ENCODE data around the gene IGF2.
"Not testable (repeated sequence)": the region's sequence is repeated elsewhere in the genome, so short reads cannot be mapped to it uniquely, and the experiment has no call there.

Gene IGF2

DNA sequence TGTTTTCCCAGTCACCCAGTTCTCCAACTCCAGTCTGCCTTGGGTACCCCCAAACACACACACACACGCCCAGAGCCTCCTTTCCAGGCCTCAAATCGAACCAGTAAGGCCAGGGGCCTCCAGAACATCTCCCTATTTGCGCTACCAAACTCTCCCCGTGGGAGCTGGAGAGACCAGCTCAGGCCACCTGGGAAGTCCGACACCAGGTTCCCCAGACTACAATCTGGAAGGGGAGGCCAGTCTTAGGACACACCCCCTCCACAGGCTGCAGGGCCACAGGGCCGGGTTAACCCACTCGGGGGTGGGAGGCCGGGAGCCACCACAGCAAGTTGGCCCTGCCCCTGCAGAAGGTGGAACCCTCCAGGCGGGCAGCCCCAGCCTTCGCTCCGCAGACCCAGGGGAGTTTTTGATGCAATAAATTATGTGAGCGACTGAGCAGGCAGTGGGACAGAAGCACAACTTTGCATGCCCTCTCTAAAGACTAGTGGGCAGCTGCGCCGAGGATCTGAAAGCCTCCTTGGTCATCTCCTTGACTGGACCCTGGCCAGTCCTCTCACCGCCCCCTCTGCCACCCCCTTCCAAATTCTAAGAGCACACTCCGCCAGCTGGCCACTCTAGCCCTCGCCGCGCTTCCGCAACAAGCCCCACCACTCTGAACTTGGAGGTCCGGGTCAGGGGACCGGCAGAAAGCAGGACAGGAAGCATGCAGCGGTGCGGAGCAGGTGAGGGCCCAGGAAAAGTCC, 2.8 kb downstream of the IGF2 start:
- no peak for DNase-seq

DNA sequence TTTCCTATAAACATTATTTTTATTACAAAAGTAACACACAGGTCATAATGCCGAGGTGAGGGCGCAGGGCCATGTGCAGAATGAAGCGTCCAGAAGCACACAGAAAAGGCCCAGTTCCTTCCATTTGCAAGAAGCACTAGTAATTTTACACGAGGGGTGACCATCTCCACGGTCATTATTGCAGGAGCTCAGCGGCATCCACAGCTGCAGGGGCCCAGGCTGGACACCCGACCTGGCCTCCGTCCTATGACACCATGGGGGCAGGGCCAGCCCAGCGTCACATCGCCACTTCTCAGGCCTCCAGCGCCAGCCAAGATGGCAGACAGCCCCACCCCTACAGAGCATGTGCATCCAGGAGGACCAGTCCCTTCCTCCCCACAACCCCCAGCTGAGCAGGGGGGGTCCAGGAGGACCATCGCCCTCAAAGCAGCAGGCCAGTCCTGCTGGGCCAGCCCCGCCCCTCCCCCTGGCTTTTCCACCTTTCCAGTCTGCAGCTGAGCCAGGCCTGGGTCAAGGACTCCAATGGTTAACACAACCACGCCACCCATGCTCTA, 3.5 kb downstream of the IGF2 start:
- no peak for DNase-seq

DNA sequence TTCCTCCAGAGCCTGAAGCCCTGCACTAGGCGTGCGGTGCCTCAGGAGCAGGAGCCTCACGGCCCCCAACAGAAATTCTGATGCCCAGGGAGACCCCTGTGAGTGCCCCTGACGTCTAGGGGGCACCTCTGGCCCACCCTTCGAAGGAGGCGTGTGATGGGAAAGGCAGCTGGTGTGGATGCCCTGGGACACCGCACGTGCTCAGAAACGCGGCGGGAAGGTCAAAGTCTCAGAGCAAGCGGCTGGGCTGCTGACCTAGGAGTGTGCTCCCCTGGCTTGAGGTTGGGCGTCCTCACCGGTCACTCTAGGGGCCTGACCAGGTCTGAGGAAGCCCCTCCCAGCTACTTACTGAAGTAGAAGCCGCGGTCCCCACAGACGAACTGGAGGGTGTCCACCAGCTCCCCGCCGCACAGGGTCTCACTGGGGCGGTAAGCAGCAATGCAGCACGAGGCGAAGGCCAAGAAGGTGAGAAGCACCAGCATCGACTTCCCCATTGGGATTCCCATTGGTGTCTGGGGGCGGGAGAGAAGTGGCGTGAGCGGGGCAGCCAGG, 4.1 kb downstream of the IGF2 start:
- no peak for DNase-seq

DNA sequence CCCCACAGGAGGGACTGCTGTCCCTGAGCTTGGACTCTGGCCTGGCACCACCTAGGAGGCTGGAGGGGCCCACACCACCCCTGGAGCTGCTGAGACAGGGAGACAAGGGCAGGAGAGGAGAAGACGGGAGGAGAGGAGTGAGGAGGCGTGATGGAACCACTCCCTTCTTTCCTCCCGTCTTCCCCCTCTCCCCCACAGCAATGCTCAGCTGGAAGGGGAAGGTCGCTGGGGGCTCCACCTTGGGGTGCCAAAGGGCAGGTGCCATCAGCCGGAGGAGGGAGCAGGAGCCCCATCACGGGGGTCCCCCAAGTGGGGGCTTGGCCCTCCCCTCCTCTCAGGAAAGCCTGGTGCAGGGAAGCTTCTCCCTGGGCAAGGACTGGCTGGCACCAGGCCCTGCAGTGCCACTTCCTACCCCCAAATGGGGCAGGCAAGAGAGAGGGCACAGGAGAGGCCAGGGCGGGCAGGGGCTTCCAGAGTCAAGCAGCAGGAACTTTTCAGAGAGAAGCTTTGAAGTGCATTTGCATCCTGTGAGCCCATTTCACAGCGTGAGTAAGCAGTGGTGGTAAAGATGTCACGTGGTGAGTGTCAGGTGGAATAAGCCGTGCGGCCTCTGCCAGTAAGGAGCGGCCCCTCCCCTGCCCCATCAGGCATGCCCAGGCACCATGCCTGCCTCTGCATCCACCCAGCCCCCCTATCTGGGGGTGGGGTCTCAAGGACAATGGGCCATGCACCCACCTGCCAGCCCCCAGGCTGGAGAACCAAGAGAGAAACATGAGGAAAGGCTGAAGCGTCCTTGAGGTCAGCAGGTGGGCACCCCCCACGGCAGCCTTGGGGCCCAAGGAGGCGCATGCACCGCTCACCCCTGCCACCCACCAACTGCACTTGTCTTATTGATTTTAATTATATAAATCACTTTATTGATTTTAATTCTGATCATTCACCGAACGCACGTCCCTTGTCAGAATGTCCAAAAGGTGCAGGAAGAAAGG, 4.9 kb downstream of the IGF2 start:
- DNase-seq = no peak

DNA sequence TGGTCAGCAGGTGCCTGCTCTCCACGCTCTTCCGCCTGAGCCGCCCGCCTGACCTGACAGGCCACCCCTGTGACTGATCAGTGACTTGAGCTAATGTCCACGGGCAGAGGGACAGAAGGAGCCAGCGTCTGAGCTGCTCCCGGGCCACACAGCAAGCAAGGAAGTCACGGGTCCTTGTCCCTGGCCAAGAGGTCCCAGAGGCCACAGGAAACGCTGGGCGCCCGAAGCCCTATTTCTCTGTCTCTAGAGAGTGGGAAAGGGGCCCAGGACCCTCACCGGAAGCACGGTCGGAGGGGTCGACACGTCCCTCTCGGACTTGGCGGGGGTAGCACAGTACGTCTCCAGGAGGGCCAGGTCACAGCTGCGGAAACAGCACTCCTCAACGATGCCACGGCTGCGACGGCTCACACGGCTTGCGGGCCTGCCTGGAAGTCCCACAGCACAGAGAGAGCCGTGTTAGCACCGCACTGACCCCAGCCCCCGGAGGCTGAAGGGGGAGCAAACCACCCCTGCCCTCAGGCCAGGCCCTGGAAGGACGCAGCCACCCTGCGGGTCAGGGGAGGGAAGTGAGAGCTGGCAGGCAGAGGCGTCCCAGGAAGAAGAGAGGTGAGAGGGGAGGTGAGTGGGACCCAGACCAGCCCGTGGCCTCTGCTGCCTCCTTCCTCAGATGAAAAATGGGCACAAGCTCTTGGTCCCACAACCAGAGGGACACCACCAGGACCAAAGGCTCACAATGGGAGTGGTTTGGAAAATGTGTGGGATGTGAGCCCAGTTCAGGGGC, 5.8 kb downstream of the IGF2 start:
- no peak for DNase-seq

DNA sequence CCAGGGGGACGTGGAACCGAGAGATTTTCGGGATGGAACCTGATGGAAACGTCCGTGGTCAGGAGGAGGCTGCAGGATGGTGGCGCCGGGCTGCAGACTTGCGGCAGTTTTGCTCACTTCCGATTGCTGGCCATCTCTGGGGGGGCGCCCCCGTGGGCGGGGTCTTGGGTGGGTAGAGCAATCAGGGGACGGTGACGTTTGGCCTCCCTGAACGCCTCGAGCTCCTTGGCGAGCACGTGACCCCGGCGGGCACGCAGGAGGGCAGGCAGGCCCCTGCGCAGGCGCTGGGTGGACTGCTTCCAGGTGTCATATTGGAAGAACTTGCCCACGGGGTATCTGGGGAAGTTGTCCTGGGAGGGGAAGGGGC, 6.3 kb downstream of the IGF2 start:
- no peak for DNase-seq

DNA sequence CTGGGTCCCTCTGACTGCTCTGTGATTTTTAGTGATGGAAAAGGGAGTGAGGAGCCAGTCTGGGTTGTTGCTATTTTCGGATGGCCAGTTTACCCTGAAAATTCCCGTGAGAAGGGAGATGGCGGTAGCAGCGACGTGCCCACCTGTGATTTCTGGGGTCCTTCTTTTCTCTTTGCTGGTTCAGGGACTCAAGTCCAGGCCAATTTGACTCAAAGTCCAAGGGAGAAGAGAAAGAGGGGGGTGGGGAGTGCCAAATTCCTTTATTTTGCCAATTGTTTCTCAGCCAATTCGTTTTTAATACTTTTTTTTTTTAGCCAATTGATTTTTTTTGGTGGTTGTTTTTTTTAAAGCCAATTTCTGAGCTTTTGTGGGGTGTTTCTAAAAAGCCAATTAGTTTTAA, 6.9 kb downstream of the IGF2 start:
- no peak for DNase-seq

DNA sequence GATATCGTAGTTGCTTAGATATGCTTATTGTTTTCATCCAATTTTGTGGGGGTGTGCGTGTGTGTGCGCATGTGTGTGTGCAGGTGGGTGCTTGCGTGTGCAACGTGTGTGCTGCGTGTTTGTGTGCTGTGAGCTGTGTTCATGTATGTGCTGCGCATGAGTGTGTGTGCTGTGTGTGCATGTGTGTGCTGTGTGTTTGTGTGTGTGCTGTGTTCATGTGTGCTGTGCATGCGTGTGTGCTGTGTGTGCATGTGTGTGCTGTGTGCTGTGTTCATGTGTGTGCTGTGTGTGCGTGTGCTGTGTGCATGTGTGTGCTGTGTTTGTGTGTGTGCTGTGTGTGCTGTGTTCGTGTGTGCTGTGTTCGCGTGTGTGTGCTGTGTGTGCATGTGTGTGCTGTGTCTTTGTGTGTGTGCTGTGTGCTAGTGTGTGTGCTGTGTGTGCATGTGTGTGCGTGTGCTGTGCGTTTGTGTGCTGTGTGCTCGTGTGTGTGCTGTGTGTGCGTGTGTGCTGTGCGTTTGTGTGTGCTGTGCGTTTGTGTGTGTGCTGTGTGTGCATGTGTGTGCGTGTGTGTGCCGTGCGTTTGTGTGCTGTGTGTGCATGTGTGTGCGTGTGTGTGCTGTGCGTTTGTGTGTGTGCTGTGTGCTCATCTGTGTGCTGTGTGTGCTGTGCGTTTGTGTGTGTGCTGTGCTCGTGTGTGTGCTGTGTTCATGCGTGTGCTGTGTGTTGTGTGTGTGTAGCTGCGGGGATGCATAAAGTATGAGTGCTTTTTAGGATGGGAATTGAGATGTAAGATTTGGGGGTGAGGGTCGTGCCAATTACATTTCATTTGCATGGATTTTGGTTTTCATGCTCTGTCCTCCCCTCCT, 7.6 kb downstream of the IGF2 start:
- DNase-seq = no peak

DNA sequence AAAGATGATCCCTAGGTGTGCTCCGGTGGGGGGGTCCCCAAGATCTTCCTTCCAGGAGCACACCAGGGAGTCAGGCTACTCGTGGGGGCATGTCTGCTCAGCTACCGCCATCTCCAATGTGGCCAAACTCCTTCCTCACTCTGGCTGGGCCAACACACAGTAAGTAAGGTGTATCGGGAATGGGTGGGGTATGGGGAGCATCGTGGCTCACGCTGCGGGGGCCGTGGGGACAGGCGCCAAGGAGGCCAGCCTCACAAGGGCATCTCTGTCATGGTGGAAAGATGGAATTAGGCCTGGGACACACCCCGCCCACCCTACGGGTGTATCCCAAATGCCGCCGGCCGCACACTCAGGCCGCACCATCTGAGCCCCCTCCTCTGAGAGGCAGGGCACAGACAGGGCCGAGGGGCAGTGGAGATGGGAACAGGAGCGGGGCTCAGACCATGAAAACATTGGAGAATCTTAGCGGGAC, 8.3 kb downstream of the IGF2 start:
- no peak for DNase-seq

DNA sequence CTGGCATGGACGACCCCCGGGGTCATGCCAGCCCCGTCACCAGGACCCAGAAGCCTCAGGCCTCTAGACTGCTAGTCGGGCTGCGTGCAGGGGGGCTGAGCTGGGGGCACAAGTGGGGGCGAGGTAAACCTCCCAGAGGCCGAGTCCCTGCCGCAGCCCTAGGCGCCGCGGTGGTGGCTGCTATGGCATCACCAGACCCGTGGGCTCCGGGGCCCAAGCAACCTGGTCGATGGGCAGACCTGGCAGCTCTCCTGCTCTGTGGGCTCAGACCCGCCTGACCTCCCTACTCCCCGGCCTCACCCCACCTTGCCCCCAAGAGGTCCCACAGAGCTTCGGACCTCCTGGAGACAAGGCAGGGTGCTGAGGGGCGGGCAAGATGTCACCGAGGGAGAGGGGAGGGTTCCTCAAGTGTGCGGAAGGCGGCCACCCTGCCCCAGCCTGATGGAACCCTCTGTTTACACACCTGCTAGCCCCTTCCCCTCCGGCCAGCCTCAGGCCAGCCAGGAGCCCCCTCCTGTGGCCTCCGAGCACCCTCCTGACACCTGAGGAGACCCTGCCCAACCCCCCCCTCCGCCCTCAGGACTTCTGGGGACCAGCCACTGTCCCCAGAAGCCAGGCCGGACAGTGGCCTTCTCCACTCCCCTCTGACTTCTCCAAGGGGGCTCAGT, 9.4 kb downstream of the IGF2 start:
- DNase-seq = no peak

DNA sequence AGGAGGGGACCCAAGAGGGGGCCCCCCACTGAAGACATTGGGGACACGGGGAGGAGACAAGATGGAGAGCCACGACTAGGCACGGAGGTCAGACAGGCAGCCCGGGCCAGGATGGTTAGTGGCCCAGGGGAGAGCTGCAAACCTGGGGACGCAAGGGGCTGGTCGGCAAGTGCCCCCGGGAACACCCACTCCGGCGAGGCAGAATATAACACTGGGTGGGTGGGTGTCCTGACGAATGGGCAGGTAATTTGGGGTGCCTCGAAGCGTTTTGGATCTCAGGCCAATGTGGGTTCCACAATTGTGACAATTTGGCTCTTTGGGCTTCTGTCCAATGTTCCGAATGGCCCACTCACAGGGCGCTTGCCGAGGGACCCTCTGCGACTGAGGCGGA, 9.9 kb downstream of the IGF2 start:
- DNase-seq = no peak

DNA sequence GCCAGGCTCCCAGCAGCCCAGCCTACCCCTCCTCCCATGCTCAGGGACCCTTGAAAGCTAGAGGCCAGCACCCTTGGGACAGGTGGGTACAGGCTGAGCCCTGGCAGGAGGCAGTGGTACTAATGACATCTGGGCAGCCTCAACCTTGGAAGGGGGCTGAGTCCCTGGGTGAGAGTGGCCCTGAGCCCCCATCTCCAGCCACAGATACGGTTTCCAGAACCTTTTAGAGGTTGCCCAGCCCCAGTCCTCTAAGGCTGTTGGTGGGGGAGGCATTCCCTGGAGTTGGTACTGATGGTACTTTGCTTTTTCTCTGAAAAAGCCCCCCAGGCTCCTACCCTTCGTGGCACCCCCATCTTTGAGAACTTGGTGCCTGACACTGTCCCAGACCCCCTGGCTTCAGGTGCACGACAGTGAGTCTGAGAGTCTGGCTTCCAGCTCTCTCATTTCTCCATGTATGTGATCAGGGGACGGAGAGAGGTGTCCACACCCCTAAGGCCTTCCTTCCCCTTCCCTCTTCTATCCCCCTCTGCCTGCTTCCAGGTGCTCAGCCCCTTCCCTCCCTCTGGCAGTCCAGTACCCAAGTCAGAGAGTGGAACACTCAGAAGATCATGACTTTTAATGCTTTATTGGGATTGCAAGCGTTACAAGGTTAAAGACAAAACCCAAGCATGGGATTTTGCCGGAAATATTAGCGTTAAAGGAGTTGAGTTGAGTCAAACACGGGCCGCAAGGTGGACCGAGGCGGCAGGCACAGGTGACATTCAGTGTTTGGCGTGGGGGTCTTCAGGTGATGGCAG, 10.5 kb downstream of the IGF2 start:
- DNase-seq = no peak

DNA sequence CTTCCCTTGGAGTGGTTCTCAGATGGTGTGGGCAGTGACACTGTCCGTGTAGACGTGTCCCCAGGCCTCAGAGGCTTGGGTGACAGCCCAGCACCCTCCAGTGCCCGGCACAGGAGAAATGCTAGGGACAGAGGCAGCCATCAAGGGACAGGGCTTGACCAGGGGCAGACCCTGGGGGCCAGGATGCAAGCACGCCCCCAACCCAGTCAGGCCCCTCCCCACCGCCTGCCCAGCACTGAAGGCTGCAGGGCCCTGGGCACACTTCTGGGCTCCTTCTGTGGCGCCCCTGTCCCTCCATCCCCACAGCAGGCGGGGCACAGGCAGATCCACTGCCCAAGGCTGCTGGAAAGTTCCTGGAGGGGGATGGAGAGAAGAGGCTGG, 11.1 kb downstream of the IGF2 start:
- no peak for DNase-seq

DNA sequence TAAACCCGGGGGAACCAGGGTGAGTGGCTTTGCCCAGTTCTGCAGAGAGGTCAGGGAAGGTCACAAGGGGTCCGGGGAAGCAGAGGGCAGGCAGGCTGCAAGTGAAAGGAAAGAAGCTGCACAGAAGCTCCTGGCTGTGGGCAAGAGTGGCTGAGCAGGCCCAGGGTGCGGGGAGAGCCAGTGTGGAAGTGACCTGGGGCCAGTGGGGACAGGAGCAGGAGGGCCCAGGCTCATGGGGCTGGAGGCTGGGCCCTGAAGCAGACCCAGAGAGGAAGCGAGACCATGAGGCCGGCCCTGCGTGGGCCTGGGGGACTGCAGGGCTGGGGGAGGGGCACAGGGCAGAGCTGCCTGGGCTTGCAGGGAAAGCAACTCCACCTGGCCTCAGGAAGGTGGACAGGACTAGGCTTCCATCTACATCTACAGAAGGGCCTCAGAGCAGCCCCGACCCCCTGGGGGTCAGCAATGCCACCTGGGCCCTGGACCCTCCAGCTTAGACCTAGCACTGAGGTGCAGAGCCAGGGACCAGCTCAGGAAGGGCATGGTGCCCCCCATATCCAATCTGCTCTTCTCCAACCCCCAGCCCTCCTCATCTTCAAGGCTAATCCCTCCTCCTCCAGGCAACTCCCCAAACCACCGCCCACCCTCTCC, 11.6 kb downstream of the IGF2 start:
- DNase-seq = no peak

DNA sequence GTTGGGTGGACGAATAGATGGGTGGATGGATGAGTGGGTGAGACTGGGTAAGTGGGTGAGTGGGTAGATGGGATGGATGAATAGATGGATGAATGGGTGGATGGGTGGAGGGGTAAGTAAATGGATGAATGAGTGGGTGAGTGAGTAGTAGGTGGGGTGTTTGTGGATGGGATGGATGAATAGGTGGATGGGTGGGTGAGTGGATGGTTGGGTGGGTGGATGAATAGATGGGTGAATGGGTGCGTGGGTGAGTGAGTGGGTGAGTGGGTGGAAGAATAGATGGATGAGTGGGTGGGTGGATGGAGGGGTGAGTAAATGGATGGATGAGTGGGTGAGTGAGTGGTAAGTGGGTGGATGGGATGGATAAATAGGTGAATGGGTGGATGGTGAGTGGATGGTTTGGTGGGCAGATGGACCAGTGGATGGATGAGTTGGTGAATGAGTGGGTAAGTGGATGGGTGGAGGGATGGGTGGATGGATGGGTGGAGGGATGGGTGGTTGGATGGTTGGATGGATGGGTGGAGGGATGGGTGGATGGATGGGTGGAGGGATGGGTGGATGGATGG, 12.6 kb downstream of the IGF2 start:
- no peak for DNase-seq

DNA sequence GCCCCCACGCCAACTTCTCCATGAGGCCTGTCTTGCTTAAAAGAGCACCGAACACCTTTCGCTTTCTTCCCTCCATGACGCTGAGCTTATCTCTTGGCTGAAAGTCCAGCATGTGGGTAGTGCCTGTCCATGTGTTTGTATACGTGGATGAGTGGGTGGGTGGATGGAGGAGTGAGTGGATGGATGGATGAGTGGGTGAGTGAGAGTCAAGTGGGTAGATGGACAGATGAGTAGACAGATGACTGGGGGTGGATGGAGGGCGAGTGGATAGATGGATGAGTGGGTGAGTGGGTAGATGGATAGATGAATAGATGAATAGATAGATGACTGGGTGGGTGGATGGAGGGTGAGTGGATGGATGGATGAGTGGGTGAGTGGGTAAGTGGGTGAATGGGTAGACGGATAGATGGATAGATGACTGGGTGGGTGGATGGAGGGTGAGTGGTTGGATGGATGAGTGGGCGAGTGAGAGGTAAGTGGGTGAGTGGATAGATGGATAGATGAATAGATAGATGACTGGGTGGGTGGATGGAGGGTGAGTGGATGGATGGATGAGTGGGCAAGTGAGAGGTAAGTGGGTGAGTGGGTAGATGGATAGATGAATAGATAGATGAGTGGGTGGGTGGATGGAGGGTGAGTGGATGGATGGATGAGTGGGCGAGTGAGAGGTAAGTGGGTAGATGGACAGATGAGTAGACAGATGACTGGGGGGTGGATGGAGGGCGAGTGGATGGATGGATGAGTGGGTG, 14.3 kb downstream of the IGF2 start:
- DNase-seq = not testable (repeated sequence)

DNA sequence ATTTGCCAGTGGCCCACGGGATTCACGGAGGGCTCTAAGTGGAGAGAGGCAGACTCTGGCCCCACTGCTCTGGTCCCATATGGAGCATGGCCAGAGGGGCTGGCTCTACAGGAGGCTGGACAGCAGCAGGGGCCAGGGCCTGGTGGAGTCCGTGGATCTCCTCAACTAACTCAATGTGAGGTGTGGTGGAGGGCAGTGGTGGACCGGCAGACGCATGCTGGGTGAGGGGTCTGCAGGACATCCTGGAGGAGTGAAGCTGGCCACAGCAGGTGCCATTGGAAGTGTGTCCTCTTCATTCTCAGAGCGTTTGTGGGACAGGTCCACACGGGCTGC, 15.6 kb downstream of the IGF2 start:
- no peak for DNase-seq

DNA sequence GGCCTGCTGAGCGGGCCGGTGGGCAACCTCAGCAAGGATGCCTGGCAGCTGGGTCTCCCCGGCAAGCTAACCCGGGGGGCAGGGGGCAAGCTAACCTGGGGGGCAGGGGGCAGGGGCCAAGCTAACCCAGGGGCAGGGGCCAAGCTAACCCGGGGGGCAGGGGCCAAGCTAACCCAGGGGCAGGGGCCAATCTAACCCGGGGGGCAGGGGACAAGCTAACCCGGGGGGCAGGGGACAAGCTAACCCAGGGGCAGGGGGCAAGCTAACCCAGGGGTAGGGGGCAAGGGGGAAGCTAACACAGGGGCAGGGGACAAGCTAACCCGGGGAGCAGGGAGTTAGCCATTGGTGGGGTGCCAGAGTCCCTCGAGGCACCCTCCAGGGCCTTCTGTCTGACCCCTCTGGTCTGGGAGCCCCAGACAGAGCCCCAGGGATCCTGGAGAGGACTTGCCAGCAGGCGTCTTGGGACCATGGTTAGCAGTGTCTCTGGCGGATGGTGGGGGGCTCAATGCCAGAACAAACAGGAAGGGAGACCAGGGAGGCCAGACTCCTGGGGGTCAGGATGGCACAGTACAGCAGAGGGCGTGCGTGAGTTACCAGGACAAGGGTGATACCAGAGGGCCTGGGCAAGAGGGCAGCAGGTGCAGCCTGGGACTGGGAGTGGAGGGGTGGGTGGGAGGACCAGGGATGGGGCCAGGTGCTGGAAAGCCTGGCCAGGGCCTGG, 16.1 kb downstream of the IGF2 start:
- no peak for DNase-seq

Data from midbrain (tissue), 1 donor.